KMS-11 (cell line): ENCODE measurements around the gene MACROD1.
"Not testable (repeated sequence)": the region's sequence is repeated elsewhere in the genome, so short reads cannot be mapped to it uniquely, and the experiment has no call there.

Experiments used
- H2AFZ ChIP-seq: fragments of 200-600 bp; sonication (generic); 2 replicates; pipeline ENCODE4 v1.6.1; 2016; ENCODE audit warnings: antibody characterized with exemption, mixed run types, low read depth
- H3K27ac ChIP-seq: fragments of 200-600 bp; sonication (generic); 2 replicates; pipeline ENCODE4 v1.6.1; 2016; ENCODE audit warnings: mild to moderate bottlenecking, mixed run types
- H3K27me3 ChIP-seq: fragments of 200-600 bp; sonication (generic); 2 replicates; pipeline ENCODE4 v1.6.1; 2017; ENCODE audit warnings: mild to moderate bottlenecking, low read depth, mixed run types, moderate library complexity; ENCODE audit not compliant: insufficient read depth
- H3K36me3 ChIP-seq: fragments of 200-600 bp; sonication (generic); 2 replicates; pipeline ENCODE4 v1.6.1; 2017; ENCODE audit warnings: mild to moderate bottlenecking, mixed run types; ENCODE audit not compliant: insufficient read depth
- H3K4me1 ChIP-seq: fragments of 200-600 bp; sonication (generic); 2 replicates; pipeline ENCODE4 v1.6.1; 2016; ENCODE audit warnings: mild to moderate bottlenecking, low read depth, mixed run types; ENCODE audit not compliant: poor library complexity, severe bottlenecking
- H3K4me2 ChIP-seq: fragments of 200-600 bp; sonication (generic); 2 replicates; pipeline ENCODE4 v1.7.0; 2016; ENCODE audit warnings: mild to moderate bottlenecking, mixed run types
- H3K4me3 ChIP-seq: fragments of 200-600 bp; sonication (generic); IDR thresholded peaks from 2 replicates; pipeline ENCODE4 v1.6.1; 2017; ENCODE audit warnings: low read depth, low read length, mixed read lengths; ENCODE audit not compliant: insufficient read depth
- H3K79me2 ChIP-seq: fragments of 200-600 bp; sonication (generic); 2 replicates; pipeline ENCODE4 v1.6.1; 2016; ENCODE audit warnings: low read depth, mixed run types; ENCODE audit not compliant: insufficient read depth
- H3K9ac ChIP-seq: fragments of 200-600 bp; sonication (generic); 2 replicates; pipeline ENCODE4 v1.6.1; 2016; ENCODE audit warnings: mild to moderate bottlenecking, mixed run types
- H4K20me1 ChIP-seq: fragments of 200-600 bp; sonication (generic); 2 replicates; pipeline ENCODE4 v1.6.1; 2016; ENCODE audit warnings: mild to moderate bottlenecking, mixed run types; ENCODE audit not compliant: insufficient read depth
- TF ChIP-seq, protein P1 (sequence below): fragments of 200-600 bp; sonication (generic); conservative IDR thresholded peaks from 2 replicates; pipeline ENCODE4 v1.6.1; 2017; ENCODE audit warnings: low read depth, mild to moderate bottlenecking, antibody characterized with exemption, low read length, moderate library complexity, mixed read lengths

Gene MACROD1

GRCh38 chr11:63974259-63975143, 191.4 kb downstream of the MACROD1 start, which contains the start of gene COX8A:
TSS of gene COX8A (plus strand) at chr11:63974620. CDS start at chr11:63974681, 61 bp downstream.
- no peaks in the 10 kb centered on the region for H3K36me3 ChIP-seq
- no peaks in the 10 kb centered on the region for H4K20me1 ChIP-seq
- no peaks in the 10 kb centered on the region for H3K27me3 ChIP-seq
- H3K79me2 ChIP-seq: peaks cover 30% of the 10 kb centered on the region
- H3K4me3 ChIP-seq: no peak within 1 kb of the TSS
- TF ChIP-seq, protein P1, sequence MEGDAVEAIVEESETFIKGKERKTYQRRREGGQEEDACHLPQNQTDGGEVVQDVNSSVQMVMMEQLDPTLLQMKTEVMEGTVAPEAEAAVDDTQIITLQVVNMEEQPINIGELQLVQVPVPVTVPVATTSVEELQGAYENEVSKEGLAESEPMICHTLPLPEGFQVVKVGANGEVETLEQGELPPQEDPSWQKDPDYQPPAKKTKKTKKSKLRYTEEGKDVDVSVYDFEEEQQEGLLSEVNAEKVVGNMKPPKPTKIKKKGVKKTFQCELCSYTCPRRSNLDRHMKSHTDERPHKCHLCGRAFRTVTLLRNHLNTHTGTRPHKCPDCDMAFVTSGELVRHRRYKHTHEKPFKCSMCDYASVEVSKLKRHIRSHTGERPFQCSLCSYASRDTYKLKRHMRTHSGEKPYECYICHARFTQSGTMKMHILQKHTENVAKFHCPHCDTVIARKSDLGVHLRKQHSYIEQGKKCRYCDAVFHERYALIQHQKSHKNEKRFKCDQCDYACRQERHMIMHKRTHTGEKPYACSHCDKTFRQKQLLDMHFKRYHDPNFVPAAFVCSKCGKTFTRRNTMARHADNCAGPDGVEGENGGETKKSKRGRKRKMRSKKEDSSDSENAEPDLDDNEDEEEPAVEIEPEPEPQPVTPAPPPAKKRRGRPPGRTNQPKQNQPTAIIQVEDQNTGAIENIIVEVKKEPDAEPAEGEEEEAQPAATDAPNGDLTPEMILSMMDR: no peak
- H3K27ac ChIP-seq: peak within 1 kb of the TSS; percentile 94
- H3K9ac ChIP-seq: peak within 1 kb of the TSS; percentile 97
- H3K4me2 ChIP-seq: peak within 1 kb of the TSS; percentile 69
- peaks cover 13% of the 10 kb centered on the region for H3K4me1 ChIP-seq
- peak within 1 kb of the TSS; percentile 88 for H2AFZ ChIP-seq

GRCh38 chr11:63973912-63974258, 192.0 kb downstream of the MACROD1 start:
- H3K36me3 ChIP-seq, H3K9ac ChIP-seq, H4K20me1 ChIP-seq, H3K4me3 ChIP-seq, H3K27me3 ChIP-seq: not testable (repeated sequence)
- Histone ChIP-seq H3K4me2 (peak overlapping the region; percentile 45; the same call in 1 of the 2 replicates), H3K27ac (peak overlapping the region; percentile 94; the same call in 1 of the 2 replicates), H3K4me1 (peaks cover 13% of the 10 kb centered on the region), H3K79me2 (peaks cover 30% of the 10 kb centered on the region), H2AFZ (peak overlapping the region; percentile 88)

GRCh38 chr11:63970902-63971301, 195.0 kb downstream of the MACROD1 start:
- Histone ChIP-seq H3K4me2 (no peak overlapping the region), H3K79me2 (peaks cover 15% of the 10 kb centered on the region), H2AFZ (no peak overlapping the region), H3K4me1 (peaks cover 4% of the 10 kb centered on the region), H3K36me3 (no peaks in the 10 kb centered on the region), H4K20me1 (no peaks in the 10 kb centered on the region), H3K9ac (no peak overlapping the region), H3K4me3 (no peak overlapping the region), H3K27ac (no peak overlapping the region), H3K27me3 (no peaks in the 10 kb centered on the region)
- TF ChIP-seq, protein P1: no peak

GRCh38 chr11:63969461-63969860, 196.5 kb downstream of the MACROD1 start:
- no peak overlapping the region for H3K9ac ChIP-seq
- TF ChIP-seq, protein P1: no peak
- no peak overlapping the region for H3K4me3 ChIP-seq
- H2AFZ ChIP-seq: no peak overlapping the region
- no peaks in the 10 kb centered on the region for H3K36me3 ChIP-seq
- peaks cover under 1% of the 10 kb centered on the region; the same call in 1 of the 2 replicates for H3K79me2 ChIP-seq
- no peaks in the 10 kb centered on the region for H3K27me3 ChIP-seq
- H3K27ac ChIP-seq: no peak overlapping the region
- H3K4me1 ChIP-seq: no peaks in the 10 kb centered on the region
- H3K4me2 ChIP-seq: no peak overlapping the region
- no peaks in the 10 kb centered on the region for H4K20me1 ChIP-seq

DNA sequence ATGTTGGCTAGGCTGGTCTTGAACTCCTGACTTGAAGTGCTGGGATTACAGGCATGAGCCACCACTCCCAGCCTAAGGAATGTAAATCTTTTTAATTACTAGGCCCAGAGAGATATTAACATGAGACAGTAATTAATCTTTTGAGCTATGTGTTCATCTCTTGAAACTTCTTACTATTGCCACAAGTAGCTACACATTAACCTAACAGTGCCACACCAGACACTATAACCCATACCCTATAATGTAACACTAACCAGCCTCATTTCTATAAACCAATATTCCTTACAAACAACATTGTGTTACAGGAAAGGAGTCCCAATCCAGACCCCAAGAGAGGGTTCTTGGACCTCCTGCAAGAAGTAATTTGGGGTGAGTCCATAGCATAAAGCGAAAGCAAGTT, 199.5 kb downstream of the MACROD1 start:
- Histone ChIP-seq H3K79me2 (no peaks in the 10 kb centered on the region), H3K4me1 (peaks cover 6% of the 10 kb centered on the region), H3K4me3 (no peak overlapping the region), H3K9ac (no peak overlapping the region), H3K27ac (no peak overlapping the region), H4K20me1 (no peaks in the 10 kb centered on the region), H3K27me3 (no peaks in the 10 kb centered on the region), H2AFZ (no peak overlapping the region), H3K36me3 (no peaks in the 10 kb centered on the region), H3K4me2 (no peak overlapping the region)
- TF ChIP-seq, protein P1: no peak

DNA sequence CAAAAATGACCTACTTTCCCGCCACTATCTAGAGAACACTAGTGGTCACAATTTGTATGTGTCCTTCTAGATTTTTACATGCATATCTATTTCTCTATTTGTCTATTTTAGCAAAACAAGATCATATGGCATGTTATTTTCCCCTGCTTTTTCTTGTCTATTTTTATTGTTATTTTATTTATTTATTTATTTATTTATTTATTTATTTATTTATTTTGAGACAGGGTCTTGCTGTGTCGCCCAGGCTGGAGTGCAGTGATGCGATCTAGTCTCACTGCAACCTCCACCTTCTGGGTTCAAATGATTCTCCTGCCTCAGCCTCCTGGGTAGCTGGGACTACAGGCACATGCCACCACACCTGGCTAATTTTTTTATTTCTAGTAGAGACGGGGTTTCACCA, 202.0 kb downstream of the MACROD1 start:
- H3K36me3 ChIP-seq, H3K4me2 ChIP-seq, H3K4me3 ChIP-seq, H3K79me2 ChIP-seq, H4K20me1 ChIP-seq, H3K27me3 ChIP-seq, H3K27ac ChIP-seq, H2AFZ ChIP-seq, H3K9ac ChIP-seq: not testable (repeated sequence)
- H3K4me1 ChIP-seq: peaks cover 15% of the 10 kb centered on the region
